A549 treated with CpdA at 1 μM for 4 hours (cell line): ENCODE data around the gene SUSD3. TPM values are rescaled to one million over a fixed set of nuclear protein-coding genes. Genes with fewer than 3 reads are reported as not detected.

Source experiments
- total RNA-seq: library from RNA; stranded (reverse); fragments of 200-300 nt; extraction: Qiagen RNA extraction; gene quantifications from 5 replicates; pipeline ENCODE4 v1.2.3, GENCODE V29; 2022; ENCODE audit warnings: low read depth

The SUSD3 gene
- 0.50 to 0.62 TPM (median 0.54 TPM) in 5 replicates for total RNA-seq

GRCh38 chr9:93058355-93059010 lies at the start of gene SUSD3:
Gene SUSD3, plus strand, starts transcription at chr9:93058701. Its CDS starts 42 bp downstream, at chr9:93058743.

GRCh38 chr9:93096131-93096802 lies 37.8 kb downstream of the SUSD3 start, which contains the start of gene CARD19:
Gene CARD19, plus strand, starts transcription at chr9:93096217. Its CDS starts 129 bp downstream, at chr9:93096346.

GRCh38 chr9:93134015-93134739 lies 75.7 kb downstream of the SUSD3 start, which contains the start of gene NINJ1:
Gene NINJ1, minus strand, starts transcription at chr9:93134251. Its CDS starts 34 bp downstream, at chr9:93134217.

Other genes with a start within 250 kb of the SUSD3 start
- gene ZNF484, start 180.7 kb upstream of the SUSD3 start, total RNA-seq, result 1.8 to 2.9 TPM (median 2.2 TPM) in 5 replicates
- 0.17 to 0.44 TPM (median 0.24 TPM) in 5 replicates for gene FGD3, start 111.2 kb upstream of the SUSD3 start, total RNA-seq
- 44.5 to 68.1 TPM (median 63.3 TPM) in 5 replicates for gene CARD19, start 37.5 kb downstream of the SUSD3 start, total RNA-seq
- 61.6 to 101 TPM (median 80.2 TPM) in 5 replicates for gene NINJ1, start 75.5 kb downstream of the SUSD3 start, total RNA-seq
- gene WNK2, start 125.4 kb downstream of the SUSD3 start, total RNA-seq, result 5.9 to 7.7 TPM (median 6.6 TPM) in 5 replicates